Inferior parietal cortex (tissue), 1 donor: ENCODE data around the gene RCHY1.
"Not testable (repeated sequence)": the region's sequence is repeated elsewhere in the genome, so short reads cannot be mapped to it uniquely, and the experiment has no call there.

Experiments
- DNase-seq: peaks from one replicate; pipeline ENCODE4 v3.0.0-alpha.2; 2016; ENCODE audit errors: extremely low spot score

The RCHY1 gene

DNA sequence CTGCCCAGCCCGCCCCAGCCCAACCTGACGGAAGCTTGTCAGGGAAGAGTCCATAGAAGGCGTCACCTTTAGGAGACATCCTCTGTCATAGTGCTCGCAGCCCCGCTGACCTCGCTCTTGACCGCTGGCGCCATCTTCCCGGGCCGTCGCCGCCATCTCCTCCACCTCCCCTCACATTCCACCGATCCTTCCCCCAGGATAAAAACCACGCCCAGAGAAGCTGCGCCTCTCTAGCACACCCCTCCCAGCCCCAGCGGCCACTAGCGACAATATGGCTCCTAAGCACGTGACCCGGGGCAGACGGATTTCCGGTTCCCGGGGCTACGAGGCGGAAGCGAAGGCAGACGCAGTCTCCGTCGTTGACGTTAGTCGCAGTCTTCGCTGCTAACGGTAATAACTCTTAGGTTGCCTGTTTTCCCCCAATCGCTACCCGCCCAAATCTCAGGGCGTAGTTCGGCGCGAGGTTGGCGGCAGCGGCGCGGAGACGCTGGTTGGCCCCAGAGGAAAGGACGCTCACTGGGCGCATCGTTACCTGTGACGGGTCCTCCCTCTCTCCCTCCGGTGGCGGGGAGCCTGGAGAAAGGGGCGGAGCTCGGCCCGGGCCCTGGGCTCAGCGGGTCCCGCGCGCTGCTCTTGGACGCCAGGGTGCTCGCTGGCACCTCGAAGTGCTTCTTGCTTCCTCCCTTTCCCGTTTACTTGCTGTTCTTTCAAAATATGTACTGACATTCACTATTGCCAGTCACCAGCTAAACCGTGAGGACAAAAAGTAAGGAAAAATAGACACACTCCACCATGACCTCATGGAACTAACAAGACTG, at the start of gene RCHY1, which contains the start of gene THAP6:
Gene RCHY1, minus strand, starts transcription at position 273 of the 818 bp plus-strand sequence. Its CDS starts 117 bp downstream, at position 156.
Gene THAP6, plus strand, starts transcription at position 343 of the 818 bp plus-strand sequence. CDS start 980 bp downstream, outside the sequence.
- DNase-seq: peak; percentile 99

- DNase-seq: no peak
Observed at GRCh38 chr4:75561789-75562188, 47.6 kb upstream of the RCHY1 start.

GRCh38 chr4:75557696-75558095, 43.5 kb upstream of the RCHY1 start:
- DNase-seq: no peak

GRCh38 chr4:75555294-75556164, 41.3 kb upstream of the RCHY1 start, which contains the start of gene ODAPH:
ODAPH (plus strand) TSS chr4:75556066; CDS start chr4:75556083, 17 bp downstream.
- DNase-seq: no peak

DNA sequence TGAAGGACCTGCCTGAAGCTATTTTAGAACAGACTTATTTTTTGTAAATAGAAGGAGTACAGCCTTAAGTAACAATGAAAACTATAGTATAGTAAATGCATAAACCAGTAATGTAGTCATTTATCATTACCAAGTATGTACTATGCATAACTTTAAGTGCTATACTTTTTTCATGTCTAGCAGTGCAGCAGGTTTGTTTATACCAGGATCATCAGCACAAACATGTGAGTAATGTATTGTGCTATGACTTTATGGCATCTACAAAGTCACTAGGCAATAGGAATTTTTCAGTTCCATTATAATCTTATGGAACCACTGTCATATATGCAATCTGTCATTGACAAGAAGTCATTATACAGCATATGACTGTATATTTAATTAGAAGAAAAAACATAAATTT, 38.2 kb upstream of the RCHY1 start:
- DNase-seq: no peak

- no peak for DNase-seq
Observed at GRCh38 chr4:75549019-75549418, 34.8 kb upstream of the RCHY1 start.

DNA sequence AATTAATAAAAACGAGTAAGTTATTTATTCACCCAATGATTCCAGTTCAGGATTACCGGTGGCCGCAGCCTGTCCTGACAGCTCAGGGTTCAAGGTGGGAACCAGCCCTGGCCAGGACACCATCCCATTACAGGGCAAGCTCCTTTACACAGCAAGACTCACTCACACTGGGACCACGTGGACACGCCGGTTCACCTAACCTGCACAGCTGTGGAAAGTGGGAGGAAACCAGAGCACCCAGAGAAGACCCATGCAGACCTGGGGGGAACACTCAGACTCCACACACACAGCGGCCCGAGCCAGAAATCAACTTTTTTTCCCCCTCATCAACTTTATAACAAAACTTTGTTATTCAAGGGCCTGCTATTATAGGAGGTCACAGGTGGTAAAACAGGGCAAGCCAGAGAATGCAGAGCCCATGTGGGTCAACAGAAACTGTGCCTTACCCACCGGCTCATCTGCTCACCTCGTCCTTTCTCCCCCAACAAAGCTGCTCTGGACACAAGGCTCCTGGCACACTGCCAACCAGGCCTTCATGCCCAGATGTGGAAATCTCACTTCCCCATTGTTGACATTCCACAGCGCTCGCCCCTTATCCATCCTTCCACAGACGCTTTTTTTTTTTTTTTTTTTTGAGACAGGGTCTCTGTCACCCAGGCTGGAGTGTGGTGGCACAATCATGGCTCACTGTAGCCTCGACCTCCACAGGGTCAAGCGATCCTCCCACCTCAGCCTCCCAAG, 33.6 kb upstream of the RCHY1 start:
- DNase-seq: no peak

DNA sequence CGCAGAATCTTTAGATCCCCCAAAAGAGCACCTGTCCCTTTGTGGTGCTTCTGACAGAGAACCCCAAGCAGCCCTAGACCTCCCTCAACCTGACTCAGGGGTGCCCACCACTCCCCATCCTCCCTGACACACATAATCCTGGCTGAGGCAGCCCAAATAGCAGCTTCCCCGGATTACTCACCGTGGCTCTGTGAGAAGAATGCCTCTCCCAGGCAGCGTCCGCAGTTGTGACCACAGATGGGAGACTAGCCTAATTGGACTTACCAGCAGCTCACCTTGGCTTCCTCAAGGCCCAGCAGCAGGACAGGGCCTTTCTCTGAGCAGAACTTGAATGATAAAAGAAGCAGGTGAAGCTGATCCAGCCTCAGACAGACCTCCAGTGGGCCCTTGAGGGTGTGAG, 31.3 kb upstream of the RCHY1 start:
- no peak for DNase-seq

GRCh38 chr4:75544870-75545269, 30.7 kb upstream of the RCHY1 start:
- no peak for DNase-seq

DNA sequence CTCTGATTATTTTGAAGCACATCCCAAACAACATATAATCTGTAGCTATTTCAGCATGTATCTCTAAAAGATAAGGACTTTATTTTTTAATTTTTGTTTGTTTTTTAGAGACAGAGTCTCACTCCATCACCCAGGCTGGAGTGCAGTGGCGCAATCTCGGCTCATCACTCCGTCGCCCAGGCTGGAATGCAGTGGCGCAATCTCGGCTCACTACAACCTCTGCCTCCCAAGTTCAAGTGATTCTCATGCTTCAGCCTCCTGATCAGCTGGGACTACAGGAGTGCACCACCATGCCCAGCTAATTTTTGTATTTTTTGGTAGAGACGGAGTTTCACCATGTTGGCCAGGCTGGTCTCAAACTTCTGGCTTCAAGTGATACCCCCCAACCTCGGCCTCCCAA, 30.0 kb upstream of the RCHY1 start:
- DNase-seq: not testable (repeated sequence)

GRCh38 chr4:75542824-75543223, 28.6 kb upstream of the RCHY1 start:
- no peak for DNase-seq

- DNase-seq: not testable (repeated sequence)
Observed at GRCh38 chr4:75537308-75537707, 23.1 kb upstream of the RCHY1 start.

DNA sequence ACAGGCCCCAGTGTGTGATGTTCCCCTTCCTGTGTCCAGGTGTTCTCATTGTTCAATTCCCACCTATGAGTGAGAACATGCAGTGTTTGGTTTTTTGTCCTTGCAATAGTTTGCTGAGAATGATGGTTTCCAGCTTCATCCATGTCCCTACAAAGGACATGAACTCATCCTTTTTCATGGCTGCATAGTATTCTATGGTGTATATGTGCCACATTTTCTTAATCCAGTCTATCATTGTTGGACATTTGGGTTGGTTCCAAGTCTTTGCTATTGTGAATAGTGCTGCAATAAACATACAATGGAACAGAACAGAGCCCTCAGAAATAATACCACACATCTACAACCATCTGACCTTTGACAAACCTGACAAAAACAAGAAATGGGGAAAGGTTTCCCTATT, 19.7 kb upstream of the RCHY1 start:
- not testable (repeated sequence) for DNase-seq

DNA sequence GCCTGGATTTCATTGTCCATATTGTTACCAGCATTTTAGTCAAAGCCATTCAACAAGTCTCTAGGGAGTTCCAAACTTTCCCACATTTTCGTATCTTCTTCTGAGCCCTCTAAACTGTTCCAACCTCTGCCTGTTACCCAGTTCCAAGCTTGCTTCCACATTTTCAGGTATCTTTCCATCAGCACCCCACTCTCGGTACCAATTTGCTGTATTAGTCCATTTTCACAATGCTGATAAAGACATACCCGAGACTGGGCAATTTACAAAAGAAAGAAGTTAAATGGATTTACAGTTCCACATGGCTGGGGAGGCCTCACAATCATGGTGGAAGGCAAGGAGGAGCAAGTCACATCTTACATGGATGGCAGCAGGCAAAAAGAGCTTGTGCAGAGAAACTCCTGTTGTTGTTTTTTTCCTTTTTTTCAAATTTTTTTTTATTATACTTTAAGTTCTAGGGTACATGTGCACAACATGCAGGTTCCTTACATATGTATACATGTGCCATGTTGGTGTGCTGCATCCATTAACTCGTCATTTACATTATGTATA, 19.2 kb upstream of the RCHY1 start:
- DNase-seq: not testable (repeated sequence)

DNA sequence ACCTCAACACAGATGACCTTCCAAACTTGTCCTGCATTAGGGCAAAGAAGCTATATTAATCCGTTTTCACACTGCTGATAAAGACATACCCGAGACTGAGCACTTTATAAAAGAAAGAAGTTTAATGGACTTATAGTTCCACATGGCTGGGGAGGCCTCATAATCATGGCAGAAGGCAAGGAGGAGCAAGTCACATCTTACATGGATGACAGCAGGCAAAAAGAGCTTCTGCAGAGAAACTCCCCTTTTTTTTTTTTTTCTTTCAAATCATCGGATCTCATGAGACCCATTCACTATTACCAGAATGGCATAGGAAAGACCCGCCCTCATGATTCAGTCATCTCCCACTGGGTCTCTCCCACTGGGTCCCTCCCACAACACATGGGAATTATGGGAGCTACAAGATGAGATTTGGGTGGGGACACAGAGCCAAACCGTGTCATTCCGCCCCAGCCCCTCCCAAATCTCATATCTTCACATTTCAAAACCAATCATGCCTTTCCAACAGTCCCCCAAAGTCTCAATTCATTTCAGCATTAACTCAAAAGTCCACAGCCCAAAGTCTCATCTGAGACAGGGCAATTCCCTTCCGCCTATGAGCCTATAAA, 17.4 kb upstream of the RCHY1 start:
- not testable (repeated sequence) for DNase-seq

DNA sequence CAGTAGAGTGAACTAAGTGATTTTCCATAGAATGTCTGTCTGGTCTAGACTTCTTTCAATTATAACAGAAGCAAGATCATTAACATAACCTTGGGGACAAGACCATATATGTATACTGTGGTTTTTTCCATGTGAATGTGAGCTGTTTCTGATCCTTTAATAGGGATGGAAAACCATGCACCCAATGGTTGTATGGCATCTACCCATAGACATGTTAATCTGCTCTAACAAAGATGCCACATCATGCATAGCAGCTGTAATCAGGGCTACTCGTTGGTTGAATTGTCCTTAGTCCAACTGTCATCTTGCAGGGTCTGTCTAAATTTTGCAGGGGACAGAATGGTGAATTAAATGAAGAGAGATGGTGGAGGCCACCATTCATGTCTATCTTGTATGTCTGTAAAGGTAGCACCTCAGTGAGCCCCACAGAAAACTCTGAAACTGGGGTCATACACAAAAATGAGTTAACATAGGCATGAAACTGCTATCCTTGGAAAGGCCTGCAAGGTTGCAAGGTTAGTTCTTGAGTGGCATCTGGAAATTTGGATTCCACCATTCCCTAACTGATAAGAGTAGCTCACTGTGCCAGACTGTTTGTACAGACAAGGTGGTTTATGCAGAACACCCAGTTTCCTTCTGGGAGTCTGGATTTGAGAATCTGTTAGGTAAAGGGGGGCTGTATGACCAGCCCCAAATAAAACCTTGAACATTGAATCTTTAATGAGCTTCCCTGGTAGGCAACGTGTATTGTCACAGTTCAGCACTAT, 16.5 kb upstream of the RCHY1 start:
- no peak for DNase-seq

GRCh38 chr4:75527482-75527881, 13.3 kb upstream of the RCHY1 start:
- DNase-seq: no peak

DNA sequence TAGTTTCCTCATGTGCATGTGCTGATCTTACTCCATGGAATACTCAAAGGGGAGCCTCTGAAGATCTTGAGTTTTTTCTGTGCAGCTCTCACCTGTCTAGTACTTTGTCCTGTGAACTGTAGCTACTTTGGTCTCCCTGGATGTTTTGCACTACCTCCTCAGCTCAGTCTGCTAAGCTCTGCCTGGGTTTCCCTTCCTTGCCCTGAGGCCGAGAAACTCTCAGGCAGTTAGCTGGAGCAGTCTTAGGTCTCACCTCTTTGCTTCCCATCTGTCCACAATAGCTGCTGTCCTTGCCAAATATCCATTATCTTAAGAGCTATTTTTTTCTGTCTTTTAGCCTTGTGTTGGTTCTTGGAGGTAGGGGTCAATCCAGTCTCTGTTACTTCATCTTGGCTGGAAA, 11.7 kb upstream of the RCHY1 start:
- no peak for DNase-seq

GRCh38 chr4:75525086-75525485, 10.9 kb upstream of the RCHY1 start:
- DNase-seq: no peak

GRCh38 chr4:75519452-75519851, 5.2 kb upstream of the RCHY1 start:
- DNase-seq: not testable (repeated sequence)
